HG03064 (cell line): Measurements from ENCODE around the gene OST4.

ENCODE experiments used
- ATAC-seq: cut with Tn5 transposase; IDR thresholded peaks from one replicate; pipeline ENCODE4 v1.9.1; 2021; ENCODE audit warnings: low read depth; ENCODE audit not compliant: unreplicated experiment

Gene OST4

GRCh38 chr2:27032495-27033252 is 38.8 kb downstream of the OST4 start, which contains the start of gene TMEM214:
Gene TMEM214 (plus strand): TSS chr2:27032965. CDS start chr2:27033016, 51 bp downstream.
- peak; percentile 85 for ATAC-seq

GRCh38 chr2:27029051-27029450 is 42.4 kb downstream of the OST4 start:
- no peak for ATAC-seq

GRCh38 chr2:27027211-27027651 is 44.2 kb downstream of the OST4 start:
- ATAC-seq, result no peak

GRCh38 chr2:27025861-27026851 is 45.3 kb downstream of the OST4 start:
- ATAC-seq, result no peak

- ATAC-seq, result no peak
These were observed 46.1 kb downstream of the OST4 start for GRCh38 chr2:27025281-27025800.

- ATAC-seq, result no peak
These were observed 46.6 kb downstream of the OST4 start for GRCh38 chr2:27024812-27025211.

GRCh38 chr2:27024188-27024587 is 47.3 kb downstream of the OST4 start:
- no peak for ATAC-seq

- no peak for ATAC-seq
These were observed 47.7 kb downstream of the OST4 start for GRCh38 chr2:27023740-27024139.

- no peak for ATAC-seq
These were observed 50.0 kb downstream of the OST4 start for GRCh38 chr2:27021253-27022049.
